ENCODE data around the gene PCSK5. TPM values are rescaled to one million over a fixed set of nuclear protein-coding genes. Genes with fewer than 3 reads are reported as not detected.

The PCSK5 gene
- total and polyA plus RNA-seq, 2 of the 8 experiments (the other 6 are each of a cell fraction or from before 2014, with no cell fraction given): 5.5 to 10.7 TPM

- Histone ChIP-seq H4K5ac (ENCODE audit: insufficient read length, low read depth, low read length) (no peak overlapping the region), H2AFZ (ENCODE audit: low read length) (no peak overlapping the region), H3K27me3 (replicated peaks in 1 of 4; ENCODE audit: control insufficient read depth in 3 of 4, extremely low read depth in 1 of 4, insufficient read depth in 3 of 4, low read length in 3 of 4) (no peaks in the 10 kb centered on the region), H3K4me2 (ENCODE audit: insufficient read depth in 1 of 2, low read depth in 2 of 2, low read length in 2 of 2) (no peak overlapping the region), H3K79me1 (ENCODE audit: low read depth, low read length) (peaks cover 5% of the 10 kb centered on the region; the same call in 1 of the 2 replicates), H3K56ac (replicated peaks; ENCODE audit: insufficient read length, low read depth, low read length) (no peak overlapping the region), H4K8ac (ENCODE audit: extremely low read depth, insufficient read depth, low read length) (no peak overlapping the region), H2BK15ac (ENCODE audit: low read length) (no peak overlapping the region), H2BK5ac (ENCODE audit: low read depth, low read length) (no peak overlapping the region), H4K91ac (replicated peaks; ENCODE audit: insufficient read length, low read length) (no peak overlapping the region), H3K18ac (ENCODE audit: extremely low read depth, low read length) (no peak overlapping the region), H2BK120ac (replicated peaks; ENCODE audit: low read depth, low read length) (no peak overlapping the region), H3K27ac (ENCODE audit: low read depth, low read length) (no peak overlapping the region), H2BK20ac (ENCODE audit: low read length) (no peak overlapping the region), H3K9me3 (ENCODE audit: insufficient read depth in 2 of 2, low read depth in 1 of 2, low read length in 1 of 2) (no peaks in the 10 kb centered on the region), H3K23ac (ENCODE audit: insufficient read length) (no peak overlapping the region), H3K9ac (replicated peaks in 1 of 4; ENCODE audit: extremely low read depth in 1 of 4, low read depth in 3 of 4, low read length in 3 of 4) (no peak overlapping the region), H3K4me1 (replicated peaks in 1 of 4; ENCODE audit: control insufficient read depth in 3 of 4, insufficient read depth in 4 of 4, low read length in 3 of 4) (peaks cover 0 to 8% (median 2%) of the 10 kb centered on the region in 4 experiments; a peak in 1 of 7 replicates), H3K36me3 (ENCODE audit: control insufficient read depth in 2 of 4, insufficient read depth in 4 of 4, low read length in 3 of 4) (no peaks in the 10 kb centered on the region), H3K4me3 (ENCODE audit: extremely low read depth in 1 of 4, insufficient read depth in 2 of 4, low read depth in 3 of 4, low read length in 4 of 4) (no peak overlapping the region), H3K23me2 (ENCODE audit: low read depth, low read length) (no peaks in the 10 kb centered on the region), H2AK5ac (ENCODE audit: low read depth, low read length) (no peak overlapping the region), H3K4ac (replicated peaks; ENCODE audit: insufficient read length, low read depth, low read length) (no peak overlapping the region), H2BK12ac (ENCODE audit: low read depth, low read length) (no peak overlapping the region), H4K20me1 (replicated peaks in 1 of 2; ENCODE audit: control insufficient read depth in 1 of 2, insufficient read depth in 2 of 2, low read length in 2 of 2) (peaks cover 0 to 2% of the 10 kb centered on the region in 2 experiments), H3K79me2 (ENCODE audit: control insufficient read depth in 1 of 2, insufficient read depth in 2 of 2, low read length in 2 of 2) (peaks cover 0 to 80% of the 10 kb centered on the region in 2 experiments; a peak in 3 of 4 replicates), H3K14ac (ENCODE audit: insufficient read length) (peak overlapping the region; percentile 38)
- FAIRE-seq (no peak), DNase-seq (ENCODE audit: low read depth in 1 of 2, low spot score in 2 of 2) (no peak)
- TF ChIP-seq GABPA (IDR thresholded peaks at IDR 0.05; ENCODE audit: borderline replicate concordance, insufficient read depth, low read length) (no peak), EZH2 (IDR thresholded peaks at IDR 0.05; ENCODE audit: low read depth, low read length, severe bottlenecking) (no peak), E2F6 (IDR thresholded peaks at IDR 0.05) (no peak), SRF (IDR thresholded peaks at IDR 0.05; ENCODE audit: low read depth, low read length) (no peak)
- 90% methylated on average over 5 of the region's 5 CpGs; no CpG with 5 or more reads in 1 of the 2 experiments for WGBS, 2 experiments (ENCODE audit: extremely low coverage in 1 of 2, insufficient coverage in 1 of 2, insufficient read length in 1 of 2, insufficient replicate concordance in 2 of 2, low coverage in 1 of 2, low lambda C conversion rate in 2 of 2, missing lambda C conversion rate in 1 of 2)
- ChIA-PET POLR2A (ENCODE audit: partially characterized antibody) (no interaction called here), CTCF (ENCODE audit: partially characterized antibody) (interaction anchor here (1.5 kb wide), 1 partner anchor 389 kb away, joined by 3 read pairs; no protein-coding TSS in a partner anchor)
Observed at GRCh38 chr9:75909776-75910175, 19.3 kb downstream of the PCSK5 start.
